ENCODE measurements around the gene ZFHX2. TPM values are rescaled to one million over a fixed set of nuclear protein-coding genes. Genes with fewer than 3 reads are reported as not detected.

ZFHX2 gene
- total and polyA plus RNA-seq, 2 of the 13 experiments (the other 11 are each of a cell fraction or from before 2014, with no cell fraction given) = 0.17 to 0.44 TPM

- TF ChIP-seq FOXC1 (CRISPR knock-in tag; IDR thresholded peaks at IDR 0.05; ENCODE audit: borderline replicate concordance) (peak; percentile 77; the same call in 1 of the 2 replicates), ZKSCAN5 (CRISPR knock-in tag; IDR thresholded peaks at IDR 0.05) (no peak; the same call in none of the 2 replicates), IRF2 (CRISPR knock-in tag; IDR thresholded peaks at IDR 0.05) (peak; percentile 86), ZNF619 (CRISPR knock-in tag; IDR thresholded peaks at IDR 0.05) (no peak), ZNF747 (CRISPR knock-in tag; IDR thresholded peaks at IDR 0.05; ENCODE audit: borderline replicate concordance) (peak; percentile 78), SMC3 (IDR thresholded peaks at IDR 0.05; ENCODE audit: low read length) (no peak), ELK4 (CRISPR knock-in tag; IDR thresholded peaks at IDR 0.05; ENCODE audit: borderline replicate concordance) (no peak), SCMH1 (CRISPR knock-in tag; IDR thresholded peaks at IDR 0.05; ENCODE audit: borderline replicate concordance) (no peak), MTA1 (CRISPR knock-in tag; IDR thresholded peaks at IDR 0.05; ENCODE audit: borderline replicate concordance) (peak; percentile 64; the same call in 1 of the 2 replicates), HMG20A (CRISPR knock-in tag; IDR thresholded peaks at IDR 0.05; ENCODE audit: borderline replicate concordance) (no peak), ZSCAN22 (CRISPR knock-in tag; IDR thresholded peaks at IDR 0.05) (no peak), ELF3 (CRISPR knock-in tag; IDR thresholded peaks at IDR 0.05) (peak; percentile 71; the same call in 1 of the 2 replicates), ZNF335 (CRISPR knock-in tag; IDR thresholded peaks at IDR 0.05) (peak; percentile 94), ZMYM3 (CRISPR knock-in tag; IDR thresholded peaks at IDR 0.05) (peak; percentile 77), ZNF816 (CRISPR knock-in tag; IDR thresholded peaks at IDR 0.05; ENCODE audit: borderline replicate concordance) (peak; percentile 94), CHD4 (IDR thresholded peaks at IDR 0.05; ENCODE audit: borderline replicate concordance, low read length) (no peak; the same call in 1 of the 2 replicates)
- TF ChIP-seq, protein P1, sequence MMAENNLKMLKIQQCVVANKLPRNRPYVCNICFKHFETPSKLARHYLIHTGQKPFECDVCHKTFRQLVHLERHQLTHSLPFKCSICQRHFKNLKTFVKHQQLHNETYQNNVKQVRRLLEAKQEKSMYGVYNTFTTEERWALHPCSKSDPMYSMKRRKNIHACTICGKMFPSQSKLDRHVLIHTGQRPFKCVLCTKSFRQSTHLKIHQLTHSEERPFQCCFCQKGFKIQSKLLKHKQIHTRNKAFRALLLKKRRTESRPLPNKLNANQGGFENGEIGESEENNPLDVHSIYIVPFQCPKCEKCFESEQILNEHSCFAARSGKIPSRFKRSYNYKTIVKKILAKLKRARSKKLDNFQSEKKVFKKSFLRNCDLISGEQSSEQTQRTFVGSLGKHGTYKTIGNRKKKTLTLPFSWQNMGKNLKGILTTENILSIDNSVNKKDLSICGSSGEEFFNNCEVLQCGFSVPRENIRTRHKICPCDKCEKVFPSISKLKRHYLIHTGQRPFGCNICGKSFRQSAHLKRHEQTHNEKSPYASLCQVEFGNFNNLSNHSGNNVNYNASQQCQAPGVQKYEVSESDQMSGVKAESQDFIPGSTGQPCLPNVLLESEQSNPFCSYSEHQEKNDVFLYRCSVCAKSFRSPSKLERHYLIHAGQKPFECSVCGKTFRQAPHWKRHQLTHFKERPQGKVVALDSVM (CRISPR knock-in tag; IDR thresholded peaks at IDR 0.05) = peak; percentile 64; the same call in 1 of the 2 replicates
- TF ChIP-seq, protein P2, sequence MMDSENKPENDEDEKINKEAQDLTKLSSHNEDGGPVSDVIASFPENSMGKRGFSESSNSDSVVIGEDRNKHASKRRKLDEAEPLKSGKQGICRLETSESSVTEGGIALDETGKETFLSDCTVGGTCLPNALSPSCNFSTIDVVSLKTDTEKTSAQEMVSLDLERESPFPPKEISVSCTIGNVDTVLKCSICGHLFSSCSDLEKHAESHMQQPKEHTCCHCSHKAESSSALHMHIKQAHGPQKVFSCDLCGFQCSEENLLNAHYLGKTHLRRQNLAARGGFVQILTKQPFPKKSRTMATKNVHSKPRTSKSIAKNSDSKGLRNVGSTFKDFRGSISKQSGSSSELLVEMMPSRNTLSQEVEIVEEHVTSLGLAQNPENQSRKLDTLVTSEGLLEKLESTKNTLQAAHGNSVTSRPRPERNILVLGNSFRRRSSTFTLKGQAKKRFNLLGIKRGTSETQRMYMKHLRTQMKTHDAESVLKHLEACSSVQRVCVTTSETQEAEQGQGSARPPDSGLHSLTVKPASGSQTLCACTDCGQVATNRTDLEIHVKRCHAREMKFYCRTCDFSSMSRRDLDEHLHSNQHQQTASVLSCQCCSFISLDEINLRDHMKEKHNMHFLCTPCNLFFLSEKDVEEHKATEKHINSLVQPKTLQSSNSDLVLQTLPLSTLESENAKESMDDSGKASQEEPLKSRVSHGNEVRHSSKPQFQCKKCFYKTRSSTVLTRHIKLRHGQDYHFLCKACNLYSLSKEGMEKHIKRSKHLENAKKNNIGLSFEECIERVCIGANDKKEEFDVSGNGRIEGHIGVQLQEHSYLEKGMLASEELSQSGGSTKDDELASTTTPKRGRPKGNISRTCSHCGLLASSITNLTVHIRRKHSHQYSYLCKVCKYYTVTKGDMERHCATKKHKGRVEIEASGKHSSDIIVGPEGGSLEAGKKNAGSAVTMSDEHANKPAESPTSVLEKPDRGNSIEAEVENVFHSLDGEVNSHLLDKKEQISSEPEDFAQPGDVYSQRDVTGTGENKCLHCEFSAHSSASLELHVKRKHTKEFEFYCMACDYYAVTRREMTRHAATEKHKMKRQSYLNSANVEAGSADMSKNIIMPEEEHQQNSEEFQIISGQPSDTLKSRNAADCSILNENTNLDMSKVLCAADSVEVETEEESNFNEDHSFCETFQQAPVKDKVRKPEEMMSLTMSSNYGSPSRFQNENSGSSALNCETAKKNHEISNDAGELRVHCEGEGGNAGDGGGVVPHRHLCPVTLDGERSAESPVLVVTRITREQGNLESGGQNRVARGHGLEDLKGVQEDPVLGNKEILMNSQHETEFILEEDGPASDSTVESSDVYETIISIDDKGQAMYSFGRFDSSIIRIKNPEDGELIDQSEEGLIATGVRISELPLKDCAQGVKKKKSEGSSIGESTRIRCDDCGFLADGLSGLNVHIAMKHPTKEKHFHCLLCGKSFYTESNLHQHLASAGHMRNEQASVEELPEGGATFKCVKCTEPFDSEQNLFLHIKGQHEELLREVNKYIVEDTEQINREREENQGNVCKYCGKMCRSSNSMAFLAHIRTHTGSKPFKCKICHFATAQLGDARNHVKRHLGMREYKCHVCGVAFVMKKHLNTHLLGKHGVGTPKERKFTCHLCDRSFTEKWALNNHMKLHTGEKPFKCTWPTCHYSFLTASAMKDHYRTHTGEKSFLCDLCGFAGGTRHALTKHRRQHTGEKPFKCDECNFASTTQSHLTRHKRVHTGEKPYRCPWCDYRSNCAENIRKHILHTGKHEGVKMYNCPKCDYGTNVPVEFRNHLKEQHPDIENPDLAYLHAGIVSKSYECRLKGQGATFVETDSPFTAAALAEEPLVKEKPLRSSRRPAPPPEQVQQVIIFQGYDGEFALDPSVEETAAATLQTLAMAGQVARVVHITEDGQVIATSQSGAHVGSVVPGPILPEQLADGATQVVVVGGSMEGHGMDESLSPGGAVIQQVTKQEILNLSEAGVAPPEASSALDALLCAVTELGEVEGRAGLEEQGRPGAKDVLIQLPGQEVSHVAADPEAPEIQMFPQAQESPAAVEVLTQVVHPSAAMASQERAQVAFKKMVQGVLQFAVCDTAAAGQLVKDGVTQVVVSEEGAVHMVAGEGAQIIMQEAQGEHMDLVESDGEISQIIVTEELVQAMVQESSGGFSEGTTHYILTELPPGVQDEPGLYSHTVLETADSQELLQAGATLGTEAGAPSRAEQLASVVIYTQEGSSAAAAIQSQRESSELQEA (CRISPR knock-in tag; IDR thresholded peaks at IDR 0.05; ENCODE audit: not compliant biosample characterization) = peak; percentile 81
Measured at GRCh38 chr14:23551266-23552028, at the start of gene ZFHX2 (continued).

All from HepG2 (cell line).